H1 (cell line): ENCODE results near the gene ARPIN. TPM values are rescaled to one million over a fixed set of nuclear protein-coding genes. Genes with fewer than 3 reads are reported as not detected.
A peak's percentile ranks its signal among the peaks of the same experiment; 100 is the strongest.

ENCODE experiments used
- CTCF ChIA-PET: fragments of 300-600 bp; sonication (Branson Sonifier 250); formaldehyde crosslinking; loops from one replicate; lab custom pipeline; 2021; ENCODE audit not compliant: partially characterized antibody; lab: Charles Lee
- POLR2A ChIA-PET: fragments of 300-600 bp; sonication (Branson Sonifier 250); formaldehyde crosslinking; loops from one replicate; lab custom pipeline; 2021; ENCODE audit warnings: inconsistent platforms; ENCODE audit not compliant: partially characterized antibody; lab: Charles Lee
- DNase-seq, 2 experiments: peaks; one replicate each; pipeline versions ENCODE4 v3.0.0 to v3.0.0-alpha.2; 2010 to 2022; ENCODE audit warnings: low spot score in 2 of 2, low read depth in 1 of 2, mixed read lengths in 1 of 2
- FAIRE-seq: peaks from 2 replicates; lab custom pipeline; 2011; peaks lifted over from hg19 to GRCh38; lab: Jason Lieb, UNC
- H2AFZ ChIP-seq: 2 replicates; pipeline ENCODE4 v1.8.1; 2012; ENCODE audit warnings: low read length, inconsistent platforms
- H2AK5ac ChIP-seq: 2 replicates; pipeline ENCODE4 v1.6.1; 2013; ENCODE audit warnings: low read depth, low read length
- H2BK120ac ChIP-seq: replicated peaks from 2 replicates; pipeline ENCODE3; 2013; ENCODE audit warnings: low read depth, low read length, inconsistent platforms
- H2BK12ac ChIP-seq: 2 replicates; pipeline ENCODE4 v1.6.1; 2013; ENCODE audit warnings: low read depth, low read length
- H2BK15ac ChIP-seq: 2 replicates; pipeline ENCODE4 v1.6.1; 2013; ENCODE audit warnings: low read length
- H2BK20ac ChIP-seq: 2 replicates; pipeline ENCODE4 v1.6.1; 2013; ENCODE audit warnings: low read length
- H2BK5ac ChIP-seq: 2 replicates; pipeline ENCODE4 v1.6.1; 2013; ENCODE audit warnings: low read depth, low read length
- H3K14ac ChIP-seq: 2 replicates; pipeline ENCODE4 v1.6.1; 2013; ENCODE audit warnings: inconsistent platforms; ENCODE audit not compliant: insufficient read length
- H3K18ac ChIP-seq: 2 replicates; pipeline ENCODE4 v1.6.1; 2013; ENCODE audit warnings: low read length; ENCODE audit errors: extremely low read depth
- H3K23ac ChIP-seq: 2 replicates; pipeline ENCODE4 v1.6.1; 2013; ENCODE audit warnings: inconsistent platforms; ENCODE audit not compliant: insufficient read length
- H3K23me2 ChIP-seq: 2 replicates; pipeline ENCODE4 v1.6.1; 2013; ENCODE audit warnings: low read depth, low read length
- H3K27ac ChIP-seq: 2 replicates; pipeline ENCODE4 v1.6.1; 2011; ENCODE audit warnings: low read depth, low read length, inconsistent platforms
- H3K27me3 ChIP-seq, 4 experiments: replicated peaks in 1 of 4; 1 replicate in 1 of 4; 2 replicates in 3 of 4; pipeline versions ENCODE4 v1.6.1 to v1.8.1; 2011 to 2013; ENCODE audit warnings: low read length in 3 of 4, mild to moderate bottlenecking in 3 of 4, inconsistent platforms in 2 of 4, mixed read lengths in 2 of 4, moderate library complexity in 1 of 4; ENCODE audit not compliant: control insufficient read depth in 3 of 4, insufficient read depth in 3 of 4; ENCODE audit errors: extremely low read depth in 1 of 4
- H3K36me3 ChIP-seq, 4 experiments: 2 replicates each; pipeline versions ENCODE4 v1.6.1 to v1.8.1; 2011 to 2013; ENCODE audit warnings: mild to moderate bottlenecking in 4 of 4, low read length in 3 of 4, moderate library complexity in 2 of 4, control low read depth in 1 of 4, inconsistent platforms in 1 of 4; ENCODE audit not compliant: insufficient read depth in 4 of 4, control insufficient read depth in 2 of 4
- H3K4ac ChIP-seq: replicated peaks from 2 replicates; pipeline ENCODE3; 2013; ENCODE audit warnings: low read length, low read depth, mixed read lengths, inconsistent platforms; ENCODE audit not compliant: insufficient read length
- H3K4me1 ChIP-seq, 4 experiments: replicated peaks in 1 of 4; 1 replicate in 1 of 4; 2 replicates in 3 of 4; pipeline versions ENCODE4 v1.6.1 to v1.8.1; 2011 to 2013; ENCODE audit warnings: low read length in 3 of 4, inconsistent platforms in 2 of 4, mixed read lengths in 1 of 4; ENCODE audit not compliant: insufficient read depth in 4 of 4, control insufficient read depth in 3 of 4
- H3K4me2 ChIP-seq, 2 experiments: 2 replicates each; pipeline versions ENCODE4 v1.6.1 to v1.8.1; 2011 to 2013; ENCODE audit warnings: low read depth in 2 of 2, low read length in 2 of 2, control low read depth in 1 of 2, inconsistent platforms in 1 of 2, mild to moderate bottlenecking in 1 of 2; ENCODE audit not compliant: insufficient read depth in 1 of 2
- H3K4me3 ChIP-seq, 4 experiments: fragments of 200-600, 300-600 bp in 1 of 4; sonication (generic), shearing (Covaris generic), sonication (Bioruptor Twin) in 1 of 4; 2 replicates each; pipeline versions ENCODE4 v1.5.1 to v1.8.1; 2011 to 2016; ENCODE audit warnings: low read length in 4 of 4, low read depth in 3 of 4, control low read depth in 2 of 4, inconsistent platforms in 2 of 4, mild to moderate bottlenecking in 2 of 4, mixed read lengths in 1 of 4, moderate library complexity in 1 of 4; ENCODE audit not compliant: insufficient read depth in 2 of 4; ENCODE audit errors: extremely low read depth in 1 of 4
- H3K56ac ChIP-seq: replicated peaks from 2 replicates; pipeline ENCODE3; 2013; ENCODE audit warnings: low read depth, mild to moderate bottlenecking, mixed read lengths, low read length, inconsistent platforms; ENCODE audit not compliant: insufficient read length
- H3K79me1 ChIP-seq: 2 replicates; pipeline ENCODE4 v1.6.1; 2013; ENCODE audit warnings: low read depth, low read length, control low read depth
- H3K79me2 ChIP-seq, 2 experiments: 2 replicates each; pipeline versions ENCODE4 v1.6.1 to v1.8.1; 2012 to 2013; ENCODE audit warnings: low read length in 2 of 2, mild to moderate bottlenecking in 2 of 2, inconsistent platforms in 1 of 2; ENCODE audit not compliant: insufficient read depth in 2 of 2, control insufficient read depth in 1 of 2
- H3K9ac ChIP-seq, 4 experiments: replicated peaks in 1 of 4; 1 replicate in 1 of 4; 2 replicates in 3 of 4; pipeline versions ENCODE4 v1.6.1 to v1.8.1; 2011 to 2013; ENCODE audit warnings: low read depth in 3 of 4, low read length in 3 of 4, control low read depth in 2 of 4, mild to moderate bottlenecking in 2 of 4, moderate library complexity in 2 of 4, inconsistent platforms in 1 of 4; ENCODE audit errors: extremely low read depth in 1 of 4
- H3K9me3 ChIP-seq, 2 experiments: 2 replicates each; pipeline versions ENCODE4 v1.6.1 to v1.8.1; 2012 to 2013; ENCODE audit warnings: mild to moderate bottlenecking in 2 of 2, moderate library complexity in 2 of 2, control low read depth in 1 of 2, inconsistent platforms in 1 of 2, low read depth in 1 of 2, low read length in 1 of 2, mixed read lengths in 1 of 2; ENCODE audit not compliant: insufficient read depth in 2 of 2
- H4K20me1 ChIP-seq, 2 experiments: replicated peaks in 1 of 2; 2 replicates each; pipeline versions ENCODE3 to v1.8.1; 2011 to 2013; ENCODE audit warnings: inconsistent platforms in 2 of 2, low read length in 2 of 2, mild to moderate bottlenecking in 1 of 2; ENCODE audit not compliant: insufficient read depth in 2 of 2, control insufficient read depth in 1 of 2
- H4K5ac ChIP-seq: 2 replicates; pipeline ENCODE4 v1.6.1; 2013; ENCODE audit warnings: low read length, low read depth, mixed read lengths, inconsistent platforms; ENCODE audit not compliant: insufficient read length
- H4K8ac ChIP-seq: 2 replicates; pipeline ENCODE4 v1.8.0; 2013; ENCODE audit warnings: mild to moderate bottlenecking, moderate library complexity, low read length, inconsistent platforms; ENCODE audit not compliant: insufficient read depth; ENCODE audit errors: extremely low read depth
- H4K91ac ChIP-seq: replicated peaks from 2 replicates; pipeline ENCODE3; 2013; ENCODE audit warnings: low read length, mixed read lengths, inconsistent platforms; ENCODE audit not compliant: insufficient read length
- ASH2L ChIP-seq: fragments of 200-600, 300-600 bp; sonication (generic); IDR thresholded peaks from one replicate; pipeline ENCODE4 v1.7.1; 2017; ENCODE audit warnings: low read length
- KDM4A ChIP-seq: IDR thresholded peaks from one replicate; pipeline ENCODE4 v1.7.1; 2012; ENCODE audit warnings: low read depth, mild to moderate bottlenecking, moderate library complexity, low read length, inconsistent platforms; ENCODE audit not compliant: severe bottlenecking
- POLR2A ChIP-seq, 2 experiments: IDR thresholded peaks; 1 replicate in 1 of 2; 2 replicates in 1 of 2; pipeline ENCODE4 v1.6.1; 2011; ENCODE audit warnings: low read depth in 2 of 2, low read length in 2 of 2, mild to moderate bottlenecking in 2 of 2; ENCODE audit errors: control extremely low read depth in 1 of 2
- POLR2AphosphoS5 ChIP-seq: IDR thresholded peaks from 2 replicates; pipeline ENCODE4 v1.6.1; 2011; ENCODE audit warnings: low read depth, low read length
- RNF2 ChIP-seq: fragments of 200-900, 300-1000 bp; sonication (generic); IDR thresholded peaks from 2 replicates; pipeline ENCODE4 v1.7.1; 2016; ENCODE audit warnings: borderline replicate concordance, low read depth, mild to moderate bottlenecking, antibody characterized with exemption, low read length; ENCODE audit not compliant: poor library complexity, severe bottlenecking; ENCODE audit errors: missing control alignments
- SP2 ChIP-seq: IDR thresholded peaks from 2 replicates; pipeline ENCODE4 v1.6.1; 2012; ENCODE audit warnings: mild to moderate bottlenecking, low read length, inconsistent platforms
- SUZ12 ChIP-seq: fragments of 200-600 bp; sonication (generic); IDR thresholded peaks from 2 replicates; pipeline ENCODE4 v1.6.1; 2012; ENCODE audit warnings: mild to moderate bottlenecking, inconsistent platforms, low read length, moderate library complexity, mixed read lengths
- TAF1 ChIP-seq: IDR thresholded peaks from 2 replicates; pipeline ENCODE4 v1.6.1; 2011; ENCODE audit warnings: mild to moderate bottlenecking, low read depth, low read length
- WGBS, 2 experiments: shearing (Covaris generic) in 1 of 2; methylation state at CpG; one replicate each; pipeline versions ENCODE4 v1.1.6 to v1.1.7; 2013 to 2015; ENCODE audit warnings: low lambda C conversion rate in 2 of 2, mixed read lengths in 2 of 2, inconsistent platforms in 1 of 2, low coverage in 1 of 2, missing lambda C conversion rate in 1 of 2; ENCODE audit not compliant: insufficient replicate concordance in 2 of 2, insufficient coverage in 1 of 2, insufficient read length in 1 of 2; ENCODE audit errors: extremely low coverage in 1 of 2, missing lambda C conversion rate in 1 of 2; 5-methylcytosine and 5-hydroxymethylcytosine counted together
- polyA plus RNA-seq, 7 experiments: library from polyadenylated mRNA; depleted of rRNA in 3 of 7; stranded (reverse) in 5 of 7; unstranded in 2 of 7; fragments of >200 nt in 5 of 7; fragments of 200-250 nt in 2 of 7; gene quantifications; 1 replicate in 5 of 7; 2 replicates in 1 of 7; 4 replicates in 1 of 7; pipeline versions ENCODE4 v1.2.1 to v1.2.3, GENCODE V29; 2011 to 2013; ENCODE audit warnings: missing spikeins in 2 of 7, mixed read lengths in 2 of 7
- total RNA-seq: library from RNA; stranded (reverse); fragmentation: NEBNext Ultra II Directional; extraction: Animal tissue kit (Norgen Biotek cat#: 25700); gene quantifications from 2 replicates; pipeline ENCODE4 v1.2.1, GENCODE V29; 2021
- TF ChIP-seq, protein P1 (sequence below): IDR thresholded peaks from 2 replicates; pipeline ENCODE4 v1.6.1; 2012; ENCODE audit warnings: inconsistent platforms
- TF ChIP-seq, protein P2 (sequence below): IDR thresholded peaks from 2 replicates; pipeline ENCODE4 v1.6.1; 2012; ENCODE audit warnings: inconsistent platforms

The ARPIN gene
- total and polyA plus RNA-seq, 2 of the 8 experiments (the other 6 are each of a cell fraction or from before 2014, with no cell fraction given): 3.1 to 3.9 TPM

DNA sequence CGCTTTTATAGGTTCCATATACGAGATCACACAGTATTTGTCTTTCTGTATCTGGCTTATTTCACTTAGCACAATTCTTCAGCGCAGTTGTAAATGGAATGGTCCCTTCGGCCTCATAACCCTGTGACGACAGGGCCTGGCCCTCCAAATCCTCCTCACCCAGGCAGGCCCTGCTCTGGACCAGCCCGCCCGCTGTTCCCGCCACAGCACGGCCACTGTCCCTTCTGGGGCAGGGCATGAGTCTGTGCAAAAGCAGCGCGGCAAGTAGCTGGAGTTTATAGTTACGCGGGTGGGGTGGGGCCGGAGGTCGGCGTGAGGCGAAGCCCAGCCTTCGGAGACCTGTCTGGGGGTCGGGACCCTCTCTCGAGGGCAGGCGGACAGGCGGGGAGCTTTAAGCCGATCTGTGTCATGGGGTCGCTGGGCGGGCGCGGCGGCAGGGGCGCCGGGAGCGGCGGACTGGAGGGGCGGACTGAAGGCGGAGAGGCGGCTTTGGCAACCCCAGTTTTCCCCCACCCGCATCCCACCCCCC is 543 bp downstream of the ARPIN start:
- CTCF ChIA-PET: interaction anchor here (0.9 to 5.6 kb wide), 8 partner anchors 10 to 309 kb away, joined by 3 to 27 read pairs (median 4); no protein-coding TSS in a partner anchor
- H3K9ac ChIP-seq: peak overlapping the region in 3 of 4 experiments; percentile 42 to 71 (median 53); a peak in 6 of 7 replicates
- H2BK20ac ChIP-seq: no peak overlapping the region
- no peak overlapping the region for H3K23ac ChIP-seq
- WGBS, 2 experiments: 20% methylated on average over 23 of the region's 36 CpGs; no CpG with 5 or more reads in 1 of the 2 experiments
- FAIRE-seq: no peak
- H2BK120ac ChIP-seq: no peak overlapping the region
- peak overlapping the region; percentile 73 for H4K5ac ChIP-seq
- H3K18ac ChIP-seq: peak overlapping the region; percentile 78
- H3K27ac ChIP-seq: no peak overlapping the region
- H4K8ac ChIP-seq: peak overlapping the region; percentile 95
- peak overlapping the region; percentile 48 to 72 (median 54) for H3K4me3 ChIP-seq
- no peak overlapping the region for H2BK5ac ChIP-seq
- no peak overlapping the region; the same call in 1 of the 2 replicates for H2BK15ac ChIP-seq
- peak overlapping the region; percentile 26 for H3K56ac ChIP-seq
- H3K4ac ChIP-seq: no peak overlapping the region
- no peaks in the 10 kb centered on the region for H3K79me1 ChIP-seq
- no peaks in the 10 kb centered on the region for H3K9me3 ChIP-seq
- peaks cover 3 to 9% (median 6%) of the 10 kb centered on the region in 4 experiments; a peak in 6 of 7 replicates for H3K4me1 ChIP-seq
- DNase-seq: peak in 1 of 2 experiments; percentile 73
- no peaks in the 10 kb centered on the region for H4K20me1 ChIP-seq
- no peak overlapping the region for H2BK12ac ChIP-seq
- peak overlapping the region; percentile 60 to 80 for H3K4me2 ChIP-seq
- H3K14ac ChIP-seq: no peak overlapping the region
- TF ChIP-seq KDM4A (peak; percentile 11), SP2 (no peak), POLR2A (IDR thresholded peaks at IDR 0.05; ENCODE audit: control extremely low read depth in 1 of 2, low read depth in 2 of 2, low read length in 2 of 2) (peak in 1 of 2 experiments; percentile 11; a peak in 2 of 3 replicates), SUZ12 (no peak), POLR2AphosphoS5 (peak; percentile 37; the same call in 1 of the 2 replicates), TAF1 (peak; percentile 16; the same call in 1 of the 2 replicates), ASH2L (peak; percentile 50), RNF2 (no peak)
- TF ChIP-seq, protein P1, sequence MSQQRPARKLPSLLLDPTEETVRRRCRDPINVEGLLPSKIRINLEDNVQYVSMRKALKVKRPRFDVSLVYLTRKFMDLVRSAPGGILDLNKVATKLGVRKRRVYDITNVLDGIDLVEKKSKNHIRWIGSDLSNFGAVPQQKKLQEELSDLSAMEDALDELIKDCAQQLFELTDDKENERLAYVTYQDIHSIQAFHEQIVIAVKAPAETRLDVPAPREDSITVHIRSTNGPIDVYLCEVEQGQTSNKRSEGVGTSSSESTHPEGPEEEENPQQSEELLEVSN: peak; percentile 51; the same call in 1 of the 2 replicates
- TF ChIP-seq, protein P2, sequence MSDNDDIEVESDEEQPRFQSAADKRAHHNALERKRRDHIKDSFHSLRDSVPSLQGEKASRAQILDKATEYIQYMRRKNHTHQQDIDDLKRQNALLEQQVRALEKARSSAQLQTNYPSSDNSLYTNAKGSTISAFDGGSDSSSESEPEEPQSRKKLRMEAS: peak; percentile 30; the same call in 1 of the 2 replicates
- no peak overlapping the region for H2AK5ac ChIP-seq
- H3K27me3 ChIP-seq: 0 out of 7 replicates have a peak, but pooled peaks cover 0 to 4% (median 2%) of the 10 kb centered on the region in 4 experiments
- peaks cover 11% of the 10 kb centered on the region; the same call in 1 of the 2 replicates for H3K23me2 ChIP-seq
- no peaks in the 10 kb centered on the region for H3K79me2 ChIP-seq
- H2AFZ ChIP-seq: no peak overlapping the region
- no peaks in the 10 kb centered on the region for H3K36me3 ChIP-seq
- no peak overlapping the region for H4K91ac ChIP-seq
- POLR2A ChIA-PET: interaction anchor here (0.5 to 1.8 kb wide), 10 partner anchors 9 to 162 kb away, joined by 3 to 9 read pairs (median 3); partner anchors contain the start of gene AP3S2
